Esophagus squamous epithelium (tissue), 5 donors: ENCODE data around the gene PDPK1. TPM values are rescaled to one million over a fixed set of nuclear protein-coding genes. Genes with fewer than 3 reads are reported as not detected.
A peak's percentile ranks its signal among the peaks of the same experiment; 100 is the strongest.
"Not testable (repeated sequence)": the region's sequence is repeated elsewhere in the genome, so short reads cannot be mapped to it uniquely, and the experiment has no call there.

Experiments used
- DNase-seq: peaks from one replicate; lab custom pipeline; 2025; lab: John Stamatoyannopoulos, UW
- H3K27ac ChIP-seq, 4 donors: fragments of 200-600 bp; sonication (generic); one replicate each; pipeline ENCODE4 v1.5.1; 2016 to 2019; ENCODE audit warnings: mild to moderate bottlenecking in 1 of 4
- H3K27me3 ChIP-seq, 4 donors: fragments of 200-600 bp; sonication (generic); 1 replicate in 3 of 4; 2 replicates in 1 of 4; pipeline versions ENCODE4 v1.5.1 to v1.6.0; 2017 to 2021; ENCODE audit warnings: antibody characterized with exemption in 1 of 4
- H3K36me3 ChIP-seq, 3 donors: fragments of 200-600 bp; sonication (generic); one replicate each; pipeline ENCODE4 v1.5.1; 2016 to 2019
- H3K4me1 ChIP-seq, 3 donors: fragments of 200-600 bp; sonication (generic); one replicate each; pipeline ENCODE4 v1.5.1; 2017 to 2019
- H3K4me3 ChIP-seq, 4 donors: fragments of 200-600 bp; sonication (generic); 1 replicate in 3 of 4; 2 replicates in 1 of 4; pipeline ENCODE4 v1.5.1; 2016 to 2019; ENCODE audit warnings: mild to moderate bottlenecking in 2 of 4, moderate library complexity in 1 of 4
- H3K9me3 ChIP-seq, 3 donors: fragments of 200-600 bp; sonication (generic); one replicate each; pipeline ENCODE4 v1.5.1; 2016 to 2019
- WGBS, 2 donors: methylation state at CpG; one replicate each; pipeline ENCODE4 v1.1.5; 2018; 5-methylcytosine and 5-hydroxymethylcytosine counted together
- intact Hi-C: fragments of 100-400 bp; cut with DNase I; formaldehyde crosslinking; loops from one replicate; pipeline ENCODE4 v1.15.0; 2022
- small RNA-seq, 4 donors: library from RNA; depleted of rRNA; stranded (forward); fragments of <200 nt; gene quantifications; one replicate each; pipeline ENCODE3, GENCODE V24; 2016
- total RNA-seq, 4 donors: library from RNA; depleted of rRNA; stranded (reverse); fragments of >200 nt; gene quantifications; one replicate each; pipeline ENCODE4 v1.1.0, GENCODE V29; 2016
- TF ChIP-seq, protein P1 (sequence below), 6 experiments: fragments of 450-650 bp in 4 of 6; fragments of 200-600 bp in 2 of 6; sonication (generic) in 2 of 6; IDR thresholded peaks; one replicate each; pipeline ENCODE4 v1.5.1; 2016 to 2019; ENCODE audit warnings: antibody characterized with exemption in 6 of 6, mild to moderate bottlenecking in 4 of 6, moderate library complexity in 4 of 6
- donor health status: DM: yes; HTN: yes; CAD: no.

The PDPK1 gene
- total RNA-seq, 4 donors from 2014 or later: 18.3 to 28.2 (median 23.3) TPM

GRCh38 chr16:2639071-2639721, 101.4 kb downstream of the PDPK1 start:
- no CpG with 5 or more reads among the region's 12 CpGs for WGBS, 2 donors
- TF ChIP-seq, protein P1, sequence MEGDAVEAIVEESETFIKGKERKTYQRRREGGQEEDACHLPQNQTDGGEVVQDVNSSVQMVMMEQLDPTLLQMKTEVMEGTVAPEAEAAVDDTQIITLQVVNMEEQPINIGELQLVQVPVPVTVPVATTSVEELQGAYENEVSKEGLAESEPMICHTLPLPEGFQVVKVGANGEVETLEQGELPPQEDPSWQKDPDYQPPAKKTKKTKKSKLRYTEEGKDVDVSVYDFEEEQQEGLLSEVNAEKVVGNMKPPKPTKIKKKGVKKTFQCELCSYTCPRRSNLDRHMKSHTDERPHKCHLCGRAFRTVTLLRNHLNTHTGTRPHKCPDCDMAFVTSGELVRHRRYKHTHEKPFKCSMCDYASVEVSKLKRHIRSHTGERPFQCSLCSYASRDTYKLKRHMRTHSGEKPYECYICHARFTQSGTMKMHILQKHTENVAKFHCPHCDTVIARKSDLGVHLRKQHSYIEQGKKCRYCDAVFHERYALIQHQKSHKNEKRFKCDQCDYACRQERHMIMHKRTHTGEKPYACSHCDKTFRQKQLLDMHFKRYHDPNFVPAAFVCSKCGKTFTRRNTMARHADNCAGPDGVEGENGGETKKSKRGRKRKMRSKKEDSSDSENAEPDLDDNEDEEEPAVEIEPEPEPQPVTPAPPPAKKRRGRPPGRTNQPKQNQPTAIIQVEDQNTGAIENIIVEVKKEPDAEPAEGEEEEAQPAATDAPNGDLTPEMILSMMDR (IDR thresholded peaks at IDR 0.05): peak in 1 of 6 experiments; percentile 8
- H3K27me3 ChIP-seq, H3K27ac ChIP-seq, H3K4me1 ChIP-seq, DNase-seq, intact Hi-C loops, H3K9me3 ChIP-seq, H3K36me3 ChIP-seq, H3K4me3 ChIP-seq: not testable (repeated sequence)

DNA sequence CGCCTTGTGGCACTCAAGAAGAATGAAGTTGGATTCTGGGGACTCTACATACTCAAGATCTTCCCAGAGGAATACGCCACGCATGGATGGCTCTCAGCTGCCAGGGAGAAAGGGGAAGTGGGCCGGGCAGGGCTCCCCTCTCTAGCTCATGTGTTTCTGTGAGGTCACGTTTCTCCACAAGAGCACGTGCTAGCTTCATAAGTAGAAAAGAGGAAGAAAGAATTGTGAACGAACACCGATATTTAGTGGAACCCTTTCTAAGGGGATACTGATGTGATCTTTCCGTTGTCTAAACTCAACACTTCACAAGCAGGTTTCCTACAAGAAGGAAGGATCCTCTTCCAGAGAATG, 101.9 kb downstream of the PDPK1 start:
- intact Hi-C loops, H3K36me3 ChIP-seq, H3K27me3 ChIP-seq, H3K4me1 ChIP-seq, H3K4me3 ChIP-seq, DNase-seq, H3K27ac ChIP-seq, H3K9me3 ChIP-seq: not testable (repeated sequence)
- WGBS, 2 donors: no CpG with 5 or more reads among the region's 9 CpGs

GRCh38 chr16:2642561-2642960, 104.7 kb downstream of the PDPK1 start:
- intact Hi-C loops, H3K36me3 ChIP-seq, H3K4me3 ChIP-seq, H3K9me3 ChIP-seq, H3K27me3 ChIP-seq, DNase-seq, H3K4me1 ChIP-seq, H3K27ac ChIP-seq: not testable (repeated sequence)
- no CpG with 5 or more reads among the region's 17 CpGs for WGBS, 2 donors

GRCh38 chr16:2644754-2645453, 107.1 kb downstream of the PDPK1 start:
- H3K4me1 ChIP-seq, H3K9me3 ChIP-seq, intact Hi-C loops, H3K4me3 ChIP-seq, DNase-seq, H3K27ac ChIP-seq, H3K36me3 ChIP-seq, H3K27me3 ChIP-seq: not testable (repeated sequence)
- no CpG with 5 or more reads among the region's 12 CpGs for WGBS, 2 donors

- DNase-seq, H3K4me3 ChIP-seq, H3K27me3 ChIP-seq, intact Hi-C loops, H3K27ac ChIP-seq, H3K9me3 ChIP-seq, H3K36me3 ChIP-seq, H3K4me1 ChIP-seq: not testable (repeated sequence)
- no CpG with 5 or more reads among the region's 14 CpGs for WGBS, 2 donors
Measured at GRCh38 chr16:2651268-2651871, 113.5 kb downstream of the PDPK1 start.

Small RNA genes lying within 50 kb of the gene (small RNA-seq; reads per million reads assigned to genes)
- gene AC093525.1 (0 reads per million in 4 donors), gene MIR3178 (0 reads per million in 4 donors)

Other genes with a start within 250 kb of the PDPK1 start
- gene ABCA3, start 197.3 kb upstream of the PDPK1 start, total RNA-seq: 1 to 10 TPM in 3 of 4 donors, under 1 TPM in 1; 0.70 to 3.2 (median 2.7) TPM
- gene CCNF, start 108.6 kb upstream of the PDPK1 start, total RNA-seq: 10 to 100 TPM in 2 of 4 donors, 1 to 10 TPM in 2; 5.9 to 18.6 (median 10.2) TPM
- 10 to 100 TPM in 1 of 4 donors, 1 to 10 TPM in 3; 1.1 to 12.3 (median 4.4) TPM for gene TEDC2, start 77.9 kb upstream of the PDPK1 start, total RNA-seq
- under 1 TPM in 1 of 4 donors, not detected in 3; 0.38 TPM for gene NTN3, start 66.7 kb upstream of the PDPK1 start, total RNA-seq
- gene TBC1D24, start 62.9 kb upstream of the PDPK1 start, total RNA-seq: 1 to 10 TPM; 3.1 to 4.6 (median 3.7) TPM
- gene ATP6V0C, start 24.1 kb upstream of the PDPK1 start, total RNA-seq: 100 to 1,000 TPM in 2 of 4 donors, 10 to 100 TPM in 2; 70.8 to 196 (median 125) TPM
- gene AMDHD2, start 17.6 kb upstream of the PDPK1 start, total RNA-seq: 10 to 100 TPM; 11.6 to 23.9 (median 17.5) TPM
- gene CEMP1, start 6.6 kb upstream of the PDPK1 start, total RNA-seq: under 1 TPM in 1 of 4 donors, not detected in 3; 0.76 TPM
- gene KCTD5, start 144.5 kb downstream of the PDPK1 start, total RNA-seq: 10 to 100 TPM; 24.8 to 51.9 (median 40.3) TPM
- gene PRSS27, start 182.2 kb downstream of the PDPK1 start, total RNA-seq: 100 to 1,000 TPM; 188 to 463 (median 228) TPM
- gene SRRM2, start 214.6 kb downstream of the PDPK1 start, total RNA-seq: 100 to 1,000 TPM in 3 of 4 donors, 10 to 100 TPM in 1; 80.7 to 290 (median 233) TPM
- 100 to 1,000 TPM; 186 to 446 (median 288) TPM for gene ELOB, start 239.3 kb downstream of the PDPK1 start, total RNA-seq
- gene PRSS33, start 249.5 kb downstream of the PDPK1 start, total RNA-seq: not detected